HepG2 (cell line): ENCODE measurements around the gene ANKRD11. TPM values are rescaled to one million over a fixed set of nuclear protein-coding genes. Genes with fewer than 3 reads are reported as not detected.

Experiments
- E2F5 ChIP-seq: sonication (generic); formaldehyde crosslinking; conservative IDR thresholded peaks from 2 replicates; pipeline ENCODE4 v1.4.0; 2020; ENCODE audit warnings: missing genetic modification reagents
- EP300 ChIP-seq, 3 experiments: sonication (generic) in 1 of 3; formaldehyde crosslinking in 1 of 3; IDR thresholded peaks; 2 replicates each; pipeline versions ENCODE4 v1.5.1 to v1.6.1; 2011 to 2020; ENCODE audit warnings: low read depth in 2 of 3, low read length in 2 of 3, borderline replicate concordance in 1 of 3, improper control_type of control experiment in 1 of 3, mild to moderate bottlenecking in 1 of 3, missing genetic modification reagents in 1 of 3, moderate library complexity in 1 of 3
- GZF1 ChIP-seq: sonication (generic); formaldehyde crosslinking; IDR thresholded peaks from 2 replicates; pipeline ENCODE4 v1.5.1; 2020; ENCODE audit warnings: mild to moderate bottlenecking, missing genetic modification reagents
- HOXD1 ChIP-seq: sonication (generic); formaldehyde crosslinking; IDR thresholded peaks from 2 replicates; pipeline ENCODE4 v1.5.0; 2020; ENCODE audit warnings: missing genetic modification reagents
- KDM5A ChIP-seq: fragments of 200-600 bp; sonication (generic); IDR thresholded peaks from 2 replicates; pipeline ENCODE4 v1.7.0; 2018; ENCODE audit warnings: antibody characterized with exemption, mild to moderate bottlenecking, low read length, borderline replicate concordance
- KDM5B ChIP-seq: sonication (generic); formaldehyde crosslinking; IDR thresholded peaks from 2 replicates; pipeline ENCODE4 v1.4.0; 2020; ENCODE audit warnings: missing genetic modification reagents, mild to moderate bottlenecking, borderline replicate concordance
- MED1 ChIP-seq: sonication (generic); formaldehyde crosslinking; IDR thresholded peaks from 2 replicates; pipeline ENCODE4 v1.4.0; 2020; ENCODE audit warnings: missing genetic modification reagents
- MXD4 ChIP-seq: IDR thresholded peaks from 2 replicates; pipeline ENCODE4 v1.6.1; 2016; ENCODE audit warnings: mild to moderate bottlenecking, missing biosample characterization, missing genetic modification reagents
- RFX3 ChIP-seq: IDR thresholded peaks from 2 replicates; pipeline ENCODE4 v1.6.1; 2016; ENCODE audit warnings: missing biosample characterization, missing genetic modification reagents
- SMAD1 ChIP-seq: sonication (generic); formaldehyde crosslinking; IDR thresholded peaks from 2 replicates; pipeline ENCODE4 v1.4.0; 2020; ENCODE audit warnings: missing genetic modification reagents, low read depth, mild to moderate bottlenecking, borderline replicate concordance
- SOX6 ChIP-seq, 2 experiments: fragments of 450-650 bp in 1 of 2; sonication (generic) in 1 of 2; formaldehyde crosslinking in 1 of 2; IDR thresholded peaks; 2 replicates each; pipeline versions ENCODE4 v1.4.0 to v1.6.1; 2017 to 2020; ENCODE audit warnings: antibody characterized with exemption in 1 of 2, mild to moderate bottlenecking in 1 of 2, missing genetic modification reagents in 1 of 2
- SP4 ChIP-seq: sonication (generic); formaldehyde crosslinking; IDR thresholded peaks from 2 replicates; pipeline ENCODE4 v1.8.1; 2023; ENCODE audit warnings: mild to moderate bottlenecking, missing genetic modification reagents
- STAT5B ChIP-seq: sonication (generic); formaldehyde crosslinking; IDR thresholded peaks from 2 replicates; pipeline ENCODE4 v1.4.0; 2020; ENCODE audit warnings: missing genetic modification reagents
- STAT6 ChIP-seq: sonication (generic); formaldehyde crosslinking; IDR thresholded peaks from 2 replicates; pipeline ENCODE4 v1.4.0; 2020; ENCODE audit warnings: missing genetic modification reagents, mild to moderate bottlenecking, borderline replicate concordance
- TBX2 ChIP-seq: sonication (generic); formaldehyde crosslinking; IDR thresholded peaks from 2 replicates; pipeline ENCODE4 v1.5.0; 2020; ENCODE audit warnings: missing genetic modification reagents, mild to moderate bottlenecking, borderline replicate concordance
- THRA ChIP-seq: sonication (generic); formaldehyde crosslinking; IDR thresholded peaks from 2 replicates; pipeline ENCODE4 v1.4.0; 2020; ENCODE audit warnings: missing genetic modification reagents, borderline replicate concordance
- TRIM22 ChIP-seq: fragments of 450-650 bp; IDR thresholded peaks from 2 replicates; pipeline ENCODE4 v1.6.1; 2017
- ZBTB38 ChIP-seq: sonication (generic); formaldehyde crosslinking; IDR thresholded peaks from 2 replicates; pipeline ENCODE4 v1.5.1; 2020; ENCODE audit warnings: mild to moderate bottlenecking, missing genetic modification reagents
- ZKSCAN1 ChIP-seq: fragments of 150-350 bp; IDR thresholded peaks from 2 replicates; pipeline ENCODE4 v1.6.1; 2014; ENCODE audit warnings: low read length
- ZNF280B ChIP-seq: sonication (generic); formaldehyde crosslinking; IDR thresholded peaks from 2 replicates; pipeline ENCODE4 v1.5.0; 2020; ENCODE audit warnings: missing genetic modification reagents, mild to moderate bottlenecking, borderline replicate concordance
- ZNF326 ChIP-seq: sonication (generic); formaldehyde crosslinking; IDR thresholded peaks from 2 replicates; pipeline ENCODE4 v1.4.0; 2020; ENCODE audit warnings: missing genetic modification reagents, borderline replicate concordance
- ZNF33B ChIP-seq: sonication (generic); formaldehyde crosslinking; IDR thresholded peaks from 2 replicates; pipeline ENCODE4 v1.5.1; 2020; ENCODE audit warnings: mild to moderate bottlenecking, missing genetic modification reagents
- polyA plus RNA-seq, 8 experiments: library from polyadenylated mRNA; depleted of rRNA in 3 of 8; stranded (reverse) in 7 of 8; unstranded in 1 of 8; fragments of >200 nt; fragmentation: Illumina TruSeq in 4 of 8; extraction: Trizol in 4 of 8; gene quantifications; 2 replicates each; pipeline versions ENCODE4 v1.2.1 to v1.2.3, GENCODE V29; 2011 to 2016; ENCODE audit warnings: low read depth in 4 of 8, missing spikeins in 1 of 8, mixed read lengths in 1 of 8; ENCODE audit not compliant: insufficient read depth in 1 of 8
- total RNA-seq, 5 experiments: library from RNA; depleted of rRNA; stranded (reverse); fragments of >200 nt; fragmentation: Illumina TruSeq; extraction: Trizol; gene quantifications; 2 replicates each; pipeline ENCODE4 v1.2.3, GENCODE V29; 2016; ENCODE audit warnings: low read depth in 1 of 5

The ANKRD11 gene
- total and polyA plus RNA-seq, 2 of the 13 experiments (the other 11 are each of a cell fraction or from before 2014, with no cell fraction given), result 21.4 to 38.4 TPM

- TF ChIP-seq TRIM22, result no peak
- TF ChIP-seq SP4 (CRISPR knock-in tag), result 0 out of 2 replicates have a peak, but pooled peaks have one; percentile 4
- TF ChIP-seq TBX2, result no peak
- no peak for TF ChIP-seq MXD4
- no peak for TF ChIP-seq THRA (CRISPR knock-in tag)
- TF ChIP-seq ZNF326, result no peak
- no peak for TF ChIP-seq SOX6 (IDR thresholded peaks at IDR 0.05)
- TF ChIP-seq SOX6 (CRISPR knock-in tag; IDR thresholded peaks at IDR 0.05), result no peak
- TF ChIP-seq ZKSCAN1, result no peak
- peak; percentile 49; the same call in 1 of the 2 replicates for TF ChIP-seq MED1
- TF ChIP-seq ZBTB38 (CRISPR knock-in tag), result peak; percentile 76
- no peak for TF ChIP-seq RFX3 (CRISPR knock-in tag)
- TF ChIP-seq ZNF280B (CRISPR knock-in tag), result 0 out of 2 replicates have a peak, but pooled peaks have one; percentile 65
- TF ChIP-seq ZNF33B (CRISPR knock-in tag), result no peak
- no peak for TF ChIP-seq STAT6 (CRISPR knock-in tag)
- peak; percentile 63; the same call in 1 of the 2 replicates for TF ChIP-seq SMAD1 (CRISPR knock-in tag)
- TF ChIP-seq KDM5B (CRISPR knock-in tag), result peak; percentile 32; the same call in 1 of the 2 replicates
- no peak for TF ChIP-seq KDM5A
- TF ChIP-seq HOXD1 (CRISPR knock-in tag), result 0 out of 2 replicates have a peak, but pooled peaks have one; percentile 17
- TF ChIP-seq E2F5, result no peak
- no peak for TF ChIP-seq EP300 (IDR thresholded peaks at IDR 0.05; ENCODE audit: low read depth in 2 of 2, low read length in 2 of 2)
- TF ChIP-seq EP300 (CRISPR knock-in tag; IDR thresholded peaks at IDR 0.05; ENCODE audit: borderline replicate concordance), result no peak
- TF ChIP-seq STAT5B (CRISPR knock-in tag), result no peak
- 0 out of 2 replicates have a peak, but pooled peaks have one; percentile 15 for TF ChIP-seq GZF1
Measured at GRCh38 chr16:89431158-89431584, 59.2 kb downstream of the ANKRD11 start (continued).
